D721Med (cell line): ENCODE results near the gene AGT.

Experiments
- DNase-seq: peaks from one replicate; pipeline ENCODE4 v3.0.0; 2011; ENCODE audit warnings: low spot score; ENCODE audit not compliant: insufficient read length
- FAIRE-seq: peaks from 2 replicates; lab custom pipeline; 2011; peaks lifted over from hg19 to GRCh38; lab: Jason Lieb, UNC
- TF ChIP-seq, protein P1 (sequence below): IDR thresholded peaks from 2 replicates; pipeline ENCODE4 v1.5.1; 2012; ENCODE audit warnings: mild to moderate bottlenecking, control low read depth; ENCODE audit not compliant: insufficient read depth; ENCODE audit errors: missing control alignments

AGT gene

DNA sequence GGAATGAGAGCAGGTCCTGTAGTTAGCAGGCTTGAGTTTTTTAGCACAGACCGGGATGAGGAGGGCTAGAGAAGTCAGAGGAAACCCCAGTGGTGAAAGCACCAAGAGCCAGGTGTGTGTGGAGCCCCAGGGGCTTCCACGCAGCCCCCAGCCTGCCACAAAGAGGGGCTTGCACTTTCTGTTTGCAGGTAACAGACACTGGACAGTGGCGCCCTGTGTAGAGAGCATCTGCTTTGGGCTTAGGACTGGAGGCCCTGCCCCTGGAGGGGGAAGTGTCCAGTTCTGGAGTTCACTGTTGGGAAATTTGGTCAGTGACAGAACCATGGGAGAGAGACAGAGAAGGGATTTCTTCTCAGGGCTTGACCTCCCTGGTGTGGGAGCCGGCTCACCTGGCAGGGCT, 19.5 kb downstream of the AGT start:
- TF ChIP-seq, protein P1, sequence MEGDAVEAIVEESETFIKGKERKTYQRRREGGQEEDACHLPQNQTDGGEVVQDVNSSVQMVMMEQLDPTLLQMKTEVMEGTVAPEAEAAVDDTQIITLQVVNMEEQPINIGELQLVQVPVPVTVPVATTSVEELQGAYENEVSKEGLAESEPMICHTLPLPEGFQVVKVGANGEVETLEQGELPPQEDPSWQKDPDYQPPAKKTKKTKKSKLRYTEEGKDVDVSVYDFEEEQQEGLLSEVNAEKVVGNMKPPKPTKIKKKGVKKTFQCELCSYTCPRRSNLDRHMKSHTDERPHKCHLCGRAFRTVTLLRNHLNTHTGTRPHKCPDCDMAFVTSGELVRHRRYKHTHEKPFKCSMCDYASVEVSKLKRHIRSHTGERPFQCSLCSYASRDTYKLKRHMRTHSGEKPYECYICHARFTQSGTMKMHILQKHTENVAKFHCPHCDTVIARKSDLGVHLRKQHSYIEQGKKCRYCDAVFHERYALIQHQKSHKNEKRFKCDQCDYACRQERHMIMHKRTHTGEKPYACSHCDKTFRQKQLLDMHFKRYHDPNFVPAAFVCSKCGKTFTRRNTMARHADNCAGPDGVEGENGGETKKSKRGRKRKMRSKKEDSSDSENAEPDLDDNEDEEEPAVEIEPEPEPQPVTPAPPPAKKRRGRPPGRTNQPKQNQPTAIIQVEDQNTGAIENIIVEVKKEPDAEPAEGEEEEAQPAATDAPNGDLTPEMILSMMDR = no peak
- DNase-seq (no peak), FAIRE-seq (no peak)

DNA sequence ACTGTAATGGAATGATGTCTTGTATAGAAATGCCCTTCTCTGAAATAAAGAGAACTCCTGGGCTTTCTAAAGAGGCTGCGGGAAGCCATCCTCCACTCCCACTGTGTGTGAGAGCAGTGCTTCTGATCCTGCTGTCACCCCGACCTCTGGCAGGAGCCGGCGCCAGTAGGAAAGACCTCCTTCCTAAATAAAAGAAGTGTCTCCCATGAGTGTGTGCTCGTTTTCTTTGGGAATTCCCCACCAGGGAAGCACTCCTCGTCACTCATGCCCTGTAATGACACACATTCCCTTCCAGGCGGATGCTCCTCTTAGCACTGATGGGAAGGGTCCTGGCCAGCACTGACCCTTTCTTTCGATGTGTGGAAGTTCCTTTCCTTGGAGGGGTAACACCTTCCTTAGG, 20.1 kb downstream of the AGT start:
- DNase-seq (no peak), FAIRE-seq (no peak)
- TF ChIP-seq, protein P1 = no peak

DNA sequence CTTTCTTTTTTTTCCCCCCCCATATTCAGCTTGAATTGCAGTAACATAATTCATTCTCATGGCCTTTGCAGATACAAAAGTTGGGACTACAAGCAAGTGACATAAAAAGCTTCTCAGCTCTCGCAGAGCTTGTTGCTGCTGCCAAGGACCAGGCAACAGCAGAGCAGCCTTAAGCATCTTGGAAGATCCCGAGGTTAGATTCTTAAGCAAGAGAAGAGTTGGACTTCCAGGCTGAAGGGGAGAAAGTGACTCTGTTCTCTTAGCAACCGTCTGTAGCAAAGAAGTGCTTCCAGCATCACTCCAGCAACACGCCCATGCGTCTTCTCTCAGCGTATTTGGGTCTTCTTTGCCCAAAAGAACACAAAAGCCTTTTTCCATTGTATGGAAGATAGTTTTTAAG, 20.7 kb downstream of the AGT start:
- DNase-seq = no peak
- no peak for FAIRE-seq
- TF ChIP-seq, protein P1 = no peak

DNA sequence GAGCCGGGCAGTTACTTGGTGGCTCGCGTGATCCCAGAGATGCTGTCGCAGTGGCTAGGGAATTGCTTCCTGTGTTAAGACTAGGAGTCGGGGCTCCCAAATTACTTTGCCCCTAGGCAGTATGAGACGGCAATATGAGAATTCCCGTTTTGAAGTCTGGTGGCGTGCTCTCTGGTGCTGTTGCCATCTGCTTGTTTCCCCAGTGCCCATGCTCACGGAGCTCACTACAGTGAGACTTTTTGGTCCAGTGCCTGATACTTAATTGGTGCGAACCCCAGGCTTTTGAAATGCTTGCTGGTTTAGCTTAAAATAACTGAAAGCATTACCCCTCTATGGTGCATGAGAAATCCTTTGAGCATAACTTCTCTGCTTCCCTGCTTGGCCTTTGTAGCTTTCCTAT, 22.3 kb downstream of the AGT start:
- no peak for DNase-seq
- FAIRE-seq = no peak

DNA sequence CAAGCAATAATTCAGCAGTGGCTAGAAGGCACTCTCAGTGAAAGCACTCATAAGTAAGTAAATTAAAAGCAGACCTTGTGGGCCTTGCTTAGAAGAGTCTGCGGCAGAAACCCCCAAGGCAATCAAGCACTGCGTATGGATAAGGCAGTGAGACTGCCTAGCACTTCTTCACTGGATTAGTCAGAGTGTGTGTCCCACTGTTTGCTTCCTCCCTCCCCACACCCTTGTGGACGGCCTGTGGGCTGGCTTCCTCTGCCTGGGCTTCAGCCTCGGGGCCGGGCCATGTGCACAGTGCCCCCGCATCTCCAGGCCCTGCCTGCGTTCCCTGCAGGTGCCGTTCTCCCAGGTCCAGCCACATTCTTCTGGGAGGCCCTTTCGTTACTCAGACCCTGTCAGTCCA, 23.8 kb downstream of the AGT start:
- no peak for FAIRE-seq
- TF ChIP-seq, protein P1 = no peak
- DNase-seq = no peak

More for the DNA sequence above, 22.3 kb downstream of the AGT start:
- TF ChIP-seq, protein P1 = no peak

DNA sequence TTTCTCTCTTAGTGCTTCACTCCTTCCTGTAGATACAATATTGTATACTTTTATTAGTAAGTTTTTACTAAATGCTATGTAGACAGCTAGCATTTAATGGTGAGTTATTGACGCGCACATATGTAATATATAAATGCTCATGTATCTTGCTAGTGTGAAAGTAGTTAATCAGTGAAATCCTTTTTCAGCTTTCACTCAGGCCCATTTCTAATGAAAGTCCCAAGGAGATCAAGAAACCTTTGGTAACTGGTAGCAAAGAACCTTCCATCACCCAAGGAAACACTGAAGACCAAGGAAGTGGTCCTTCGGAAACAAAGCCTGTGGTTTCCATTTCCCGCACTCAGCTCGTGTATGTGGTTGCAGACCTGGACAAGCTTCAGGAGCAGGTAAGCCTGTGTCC, 27.2 kb downstream of the AGT start:
- FAIRE-seq (no peak), DNase-seq (no peak)
- TF ChIP-seq, protein P1 = no peak

DNA sequence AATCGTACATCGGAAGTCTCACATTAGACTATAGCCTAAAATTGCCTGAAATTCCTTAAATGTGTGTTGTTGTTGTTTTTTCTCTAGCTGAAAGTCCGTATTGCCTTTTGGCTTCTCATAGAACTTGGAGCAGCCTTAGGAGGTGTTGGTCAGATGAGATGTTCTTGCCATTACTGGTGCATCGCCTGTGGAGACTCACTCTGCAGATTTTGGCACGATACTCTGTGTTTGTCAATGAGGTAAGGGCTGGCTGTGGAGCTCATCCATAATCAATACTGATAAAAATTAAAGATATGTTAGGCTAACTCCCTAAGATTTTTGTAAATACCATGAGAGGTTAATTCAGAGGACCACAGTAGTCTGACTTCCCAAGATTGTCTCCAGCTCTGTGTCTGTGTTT, 28.9 kb downstream of the AGT start:
- TF ChIP-seq, protein P1 = no peak
- no peak for DNase-seq
- FAIRE-seq = no peak
